WTC11 (cell line): Measurements from ENCODE around the gene GFPT2. TPM values are rescaled to one million over a fixed set of nuclear protein-coding genes. Genes with fewer than 3 reads are reported as not detected.

Experiments used
- ATAC-seq: fragments of 200-7000 bp; cut with Tn5 transposase; 2 replicates; pipeline ENCODE4 v1.10.0; 2021; ENCODE audit warnings: mild to moderate bottlenecking, moderate library complexity
- CTCF ChIA-PET: fragments of 300-600 bp; sonication (Branson Sonifier 250); formaldehyde crosslinking; loops from one replicate; lab custom pipeline; 2021; ENCODE audit warnings: antibody characterized with exemption; lab: Charles Lee
- POLR2A ChIA-PET: fragments of 350-600 bp; sonication (Branson Sonifier 250); formaldehyde crosslinking; loops from one replicate; lab custom pipeline; 2021; ENCODE audit warnings: antibody characterized with exemption; lab: Charles Lee
- DNase-seq: peaks from one replicate; pipeline ENCODE4 v3.0.0; 2021; ENCODE audit warnings: low spot score
- H3K27ac Mint-ChIP-seq: 2 replicates; pipeline ENCODE4 v1.8.0; 2021; ENCODE audit warnings: mixed read lengths
- H3K27me3 Mint-ChIP-seq: 2 replicates; pipeline ENCODE4 v1.8.0; 2021; ENCODE audit warnings: low read depth, mild to moderate bottlenecking, moderate library complexity, mixed read lengths
- H3K36me3 Mint-ChIP-seq: 2 replicates; pipeline ENCODE4 v1.8.0; 2021; ENCODE audit warnings: mixed read lengths
- H3K4me1 Mint-ChIP-seq: 2 replicates; pipeline ENCODE4 v1.8.0; 2022; ENCODE audit warnings: mixed read lengths
- H3K4me3 Mint-ChIP-seq: 2 replicates; pipeline ENCODE4 v1.8.0; 2021; ENCODE audit warnings: mild to moderate bottlenecking, moderate library complexity, mixed read lengths
- H3K9me3 Mint-ChIP-seq: 2 replicates; pipeline ENCODE4 v1.8.0; 2021; ENCODE audit warnings: mixed read lengths
- AR ChIP-seq: fragments of 250-450 bp; sonication (Bioruptor Pico); IDR thresholded peaks from 2 replicates; pipeline ENCODE4 v1.9.0; 2021; ENCODE audit warnings: mild to moderate bottlenecking
- ATF3 ChIP-seq: sonication (generic); formaldehyde crosslinking; conservative IDR thresholded peaks from 2 replicates; pipeline ENCODE4 v1.8.1; 2022; ENCODE audit warnings: mild to moderate bottlenecking, missing genetic modification reagents
- CBFB ChIP-seq: sonication (generic); formaldehyde crosslinking; IDR thresholded peaks from 2 replicates; pipeline ENCODE4 v1.8.1; 2022; ENCODE audit warnings: mild to moderate bottlenecking, low read depth, missing genetic modification reagents
- CREB1 ChIP-seq: sonication (generic); formaldehyde crosslinking; IDR thresholded peaks from 2 replicates; pipeline ENCODE4 v1.8.0; 2023; ENCODE audit warnings: mild to moderate bottlenecking, missing genetic modification reagents
- EMX1 ChIP-seq: fragments of 250-450 bp; sonication (Bioruptor Pico); IDR thresholded peaks from 2 replicates; pipeline ENCODE4 v1.8.0; 2021; ENCODE audit warnings: mild to moderate bottlenecking
- ETV6 ChIP-seq: sonication (generic); formaldehyde crosslinking; IDR thresholded peaks from 2 replicates; pipeline ENCODE4 v1.8.1; 2022; ENCODE audit warnings: mild to moderate bottlenecking, missing genetic modification reagents
- GABPB1 ChIP-seq: sonication (generic); formaldehyde crosslinking; IDR thresholded peaks from 2 replicates; pipeline ENCODE4 v1.8.1; 2023; ENCODE audit warnings: mild to moderate bottlenecking, missing genetic modification reagents
- JAZF1 ChIP-seq: fragments of 250-450 bp; sonication (Bioruptor Pico); IDR thresholded peaks from 2 replicates; pipeline ENCODE4 v1.9.0; 2021; ENCODE audit warnings: moderate library complexity, mild to moderate bottlenecking, inconsistent platforms
- KAT7 ChIP-seq: sonication (generic); formaldehyde crosslinking; IDR thresholded peaks from 2 replicates; pipeline ENCODE4 v1.8.1; 2023; ENCODE audit warnings: missing genetic modification reagents, mild to moderate bottlenecking, borderline replicate concordance
- NR1H2 ChIP-seq: sonication (generic); formaldehyde crosslinking; IDR thresholded peaks from 2 replicates; pipeline ENCODE4 v1.9.0; 2021; ENCODE audit warnings: mild to moderate bottlenecking, moderate library complexity, missing genetic modification reagents
- RELA ChIP-seq: sonication (generic); formaldehyde crosslinking; IDR thresholded peaks from 2 replicates; pipeline ENCODE4 v1.8.1; 2022; ENCODE audit warnings: missing genetic modification reagents, mild to moderate bottlenecking, borderline replicate concordance
- RORB ChIP-seq: fragments of 250-450 bp; sonication (Bioruptor Pico); IDR thresholded peaks from 2 replicates; pipeline ENCODE4 v1.9.0; 2021; ENCODE audit warnings: mild to moderate bottlenecking
- SOX15 ChIP-seq: fragments of 250-450 bp; sonication (Bioruptor Pico); IDR thresholded peaks from 2 replicates; pipeline ENCODE4 v1.9.0; 2021; ENCODE audit warnings: mild to moderate bottlenecking
- ZNF138 ChIP-seq: sonication (generic); formaldehyde crosslinking; conservative IDR thresholded peaks from 2 replicates; pipeline ENCODE4 v1.8.1; 2022; ENCODE audit warnings: mild to moderate bottlenecking, moderate library complexity, missing genetic modification reagents
- ZNF281 ChIP-seq: sonication (generic); formaldehyde crosslinking; IDR thresholded peaks from 2 replicates; pipeline ENCODE4 v1.8.0; 2023; ENCODE audit warnings: mild to moderate bottlenecking, missing genetic modification reagents
- ZNF396 ChIP-seq: fragments of 250-450 bp; sonication (Bioruptor Pico); IDR thresholded peaks from 2 replicates; pipeline ENCODE4 v1.8.0; 2021; ENCODE audit warnings: mild to moderate bottlenecking, moderate library complexity, borderline replicate concordance
- ZNF423 ChIP-seq: fragments of 250-450 bp; sonication (Bioruptor Pico); IDR thresholded peaks from 2 replicates; pipeline ENCODE4 v2.1.2; 2022; ENCODE audit warnings: mild to moderate bottlenecking, moderate library complexity
- ZNF671 ChIP-seq: fragments of 250-450 bp; sonication (Bioruptor Pico); IDR thresholded peaks from 2 replicates; pipeline ENCODE4 v1.8.0; 2021; ENCODE audit warnings: mild to moderate bottlenecking
- total RNA-seq: library from RNA; stranded (reverse); gene quantifications from 3 replicates; pipeline ENCODE4 v1.2.3, GENCODE V29; 2021
- TF ChIP-seq, protein P1 (sequence below): fragments of 250-450 bp; sonication (Bioruptor Pico); IDR thresholded peaks from 2 replicates; pipeline ENCODE4 v2.1.2; 2022; ENCODE audit warnings: mild to moderate bottlenecking, moderate library complexity
- TF ChIP-seq, protein P2 (sequence below): sonication (generic); formaldehyde crosslinking; IDR thresholded peaks from 2 replicates; pipeline ENCODE4 v1.8.0; 2022; ENCODE audit warnings: mild to moderate bottlenecking, missing genetic modification reagents

GFPT2 gene
- total RNA-seq, 1 experiment from 2014 or later = 124 TPM

- Mint-ChIP-seq H3K9me3 (peaks cover 12% of the 10 kb centered on the region), H3K36me3 (no peaks in the 10 kb centered on the region), H3K4me1 (peaks cover 7% of the 10 kb centered on the region), H3K27ac (no peak overlapping the region), H3K4me3 (no peak overlapping the region), H3K27me3 (peaks cover 22% of the 10 kb centered on the region)
- CTCF ChIA-PET = interaction anchor here (0.8 kb wide), 2 partner anchors 27 to 66 kb away, joined by 3 to 4 read pairs; no protein-coding TSS in a partner anchor
- no peak for TF ChIP-seq KAT7 (CRISPR knock-in tag)
- TF ChIP-seq GABPB1 (CRISPR knock-in tag) = no peak
- TF ChIP-seq SOX15 = no peak
- TF ChIP-seq CREB1 (CRISPR knock-in tag) = no peak
- TF ChIP-seq RELA = no peak
- TF ChIP-seq RORB (CRISPR knock-in tag) = no peak
- TF ChIP-seq NR1H2 (CRISPR knock-in tag) = no peak
- TF ChIP-seq ATF3 (CRISPR knock-in tag) = no peak
- TF ChIP-seq, protein P1, sequence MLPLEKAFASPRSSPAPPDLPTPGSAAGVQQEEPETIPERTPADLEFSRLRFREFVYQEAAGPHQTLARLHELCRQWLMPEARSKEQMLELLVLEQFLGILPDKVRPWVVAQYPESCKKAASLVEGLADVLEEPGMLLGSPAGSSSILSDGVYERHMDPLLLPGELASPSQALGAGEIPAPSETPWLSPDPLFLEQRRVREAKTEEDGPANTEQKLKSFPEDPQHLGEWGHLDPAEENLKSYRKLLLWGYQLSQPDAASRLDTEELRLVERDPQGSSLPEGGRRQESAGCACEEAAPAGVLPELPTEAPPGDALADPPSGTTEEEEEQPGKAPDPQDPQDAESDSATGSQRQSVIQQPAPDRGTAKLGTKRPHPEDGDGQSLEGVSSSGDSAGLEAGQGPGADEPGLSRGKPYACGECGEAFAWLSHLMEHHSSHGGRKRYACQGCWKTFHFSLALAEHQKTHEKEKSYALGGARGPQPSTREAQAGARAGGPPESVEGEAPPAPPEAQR (CRISPR knock-in tag) = no peak
- TF ChIP-seq AR (CRISPR knock-in tag) = no peak
- TF ChIP-seq, protein P2, sequence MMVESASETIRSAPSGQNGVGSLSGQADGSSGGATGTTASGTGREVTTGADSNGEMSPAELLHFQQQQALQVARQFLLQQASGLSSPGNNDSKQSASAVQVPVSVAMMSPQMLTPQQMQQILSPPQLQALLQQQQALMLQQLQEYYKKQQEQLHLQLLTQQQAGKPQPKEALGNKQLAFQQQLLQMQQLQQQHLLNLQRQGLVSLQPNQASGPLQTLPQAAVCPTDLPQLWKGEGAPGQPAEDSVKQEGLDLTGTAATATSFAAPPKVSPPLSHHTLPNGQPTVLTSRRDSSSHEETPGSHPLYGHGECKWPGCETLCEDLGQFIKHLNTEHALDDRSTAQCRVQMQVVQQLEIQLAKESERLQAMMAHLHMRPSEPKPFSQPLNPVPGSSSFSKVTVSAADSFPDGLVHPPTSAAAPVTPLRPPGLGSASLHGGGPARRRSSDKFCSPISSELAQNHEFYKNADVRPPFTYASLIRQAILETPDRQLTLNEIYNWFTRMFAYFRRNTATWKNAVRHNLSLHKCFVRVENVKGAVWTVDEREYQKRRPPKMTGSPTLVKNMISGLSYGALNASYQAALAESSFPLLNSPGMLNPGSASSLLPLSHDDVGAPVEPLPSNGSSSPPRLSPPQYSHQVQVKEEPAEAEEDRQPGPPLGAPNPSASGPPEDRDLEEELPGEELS (CRISPR knock-in tag) = no peak
- TF ChIP-seq EMX1 = no peak
- TF ChIP-seq CBFB (CRISPR knock-in tag) = no peak
- no peak for TF ChIP-seq ZNF396 (CRISPR knock-in tag)
- TF ChIP-seq ZNF138 = no peak
- TF ChIP-seq JAZF1 = no peak
- no peak for TF ChIP-seq ZNF423 (CRISPR knock-in tag)
- TF ChIP-seq ZNF281 = no peak
- TF ChIP-seq ZNF671 (CRISPR knock-in tag) = no peak
- TF ChIP-seq ETV6 (CRISPR knock-in tag) = no peak
- POLR2A ChIA-PET = interaction anchor here (0.5 kb wide), 1 partner anchor 1642 kb away, joined by 4 read pairs; no protein-coding TSS in a partner anchor
- DNase-seq = no peak
- ATAC-seq = no peak
These were observed 5.6 kb upstream of the GFPT2 start for GRCh38 chr5:180358694-180359093.
